ENCODE results near the gene ASXL2. TPM values are rescaled to one million over a fixed set of nuclear protein-coding genes. Genes with fewer than 3 reads are reported as not detected.
"Not testable (repeated sequence)": the region's sequence is repeated elsewhere in the genome, so short reads cannot be mapped to it uniquely, and the experiment has no call there.

ASXL2 gene
- 4.7 TPM for total RNA-seq

- DNase-seq: peak; percentile 96
Measured at GRCh38 chr2:25878361-25879132, at the start of gene ASXL2. Gene ASXL2, minus strand, starts transcription at chr2:25878487. Its CDS starts 265 bp downstream, at chr2:25878222.

DNA sequence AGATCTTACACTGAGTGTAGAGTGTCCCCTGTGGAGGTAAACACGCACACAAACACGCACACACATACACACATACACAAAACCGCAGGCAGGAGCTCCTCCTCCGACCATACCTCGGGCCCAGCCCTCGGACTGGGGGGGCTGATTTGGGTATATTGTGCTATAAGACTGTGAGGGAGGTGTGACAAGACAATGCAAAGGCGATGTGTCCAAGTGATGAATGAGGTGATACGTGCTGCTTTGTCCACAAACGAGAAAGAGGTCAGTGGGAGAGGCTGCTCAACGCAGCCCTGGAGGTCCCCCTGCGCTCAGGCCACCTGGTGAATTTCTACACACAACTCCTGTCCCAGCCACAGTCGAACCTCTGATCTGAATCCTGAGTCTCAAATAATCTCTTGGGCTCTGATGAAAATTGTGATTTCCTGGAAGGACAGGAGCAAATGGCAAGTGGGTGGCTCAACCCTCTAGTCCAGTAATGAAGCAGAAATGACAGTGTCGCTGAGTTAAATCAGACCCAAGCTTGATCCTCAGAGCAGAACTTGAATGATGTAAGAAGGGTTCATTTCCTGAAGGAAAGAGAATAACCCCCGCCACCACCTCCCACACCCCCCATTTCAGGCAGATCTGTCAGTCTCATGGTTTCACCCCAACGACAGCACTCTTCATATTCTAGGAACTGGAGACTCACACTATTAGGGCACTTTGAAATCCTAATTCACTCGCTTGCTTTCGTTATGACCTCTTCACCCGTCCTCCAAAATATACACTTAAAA, 48.9 kb upstream of the ASXL2 start:
- no peak for DNase-seq

DNA sequence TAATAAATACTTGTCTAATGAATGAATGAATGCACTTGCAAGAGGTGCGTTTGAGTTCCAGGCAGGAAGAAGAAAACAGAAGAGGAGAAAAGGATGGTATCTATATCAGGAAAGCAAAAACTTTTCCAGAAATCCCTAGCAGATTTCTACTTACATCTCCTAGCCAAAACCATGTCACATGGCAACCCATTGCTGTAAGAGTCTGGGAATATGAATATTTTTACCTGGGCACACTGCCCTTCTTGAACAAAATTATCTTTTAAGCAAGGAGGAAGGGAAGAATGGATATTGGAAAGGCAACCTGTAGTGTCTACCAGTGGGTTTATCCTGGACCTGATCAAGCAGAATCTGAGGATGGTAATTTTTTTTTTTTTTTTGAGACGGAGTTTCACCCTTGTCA, 44.2 kb upstream of the ASXL2 start:
- no peak for DNase-seq

DNA sequence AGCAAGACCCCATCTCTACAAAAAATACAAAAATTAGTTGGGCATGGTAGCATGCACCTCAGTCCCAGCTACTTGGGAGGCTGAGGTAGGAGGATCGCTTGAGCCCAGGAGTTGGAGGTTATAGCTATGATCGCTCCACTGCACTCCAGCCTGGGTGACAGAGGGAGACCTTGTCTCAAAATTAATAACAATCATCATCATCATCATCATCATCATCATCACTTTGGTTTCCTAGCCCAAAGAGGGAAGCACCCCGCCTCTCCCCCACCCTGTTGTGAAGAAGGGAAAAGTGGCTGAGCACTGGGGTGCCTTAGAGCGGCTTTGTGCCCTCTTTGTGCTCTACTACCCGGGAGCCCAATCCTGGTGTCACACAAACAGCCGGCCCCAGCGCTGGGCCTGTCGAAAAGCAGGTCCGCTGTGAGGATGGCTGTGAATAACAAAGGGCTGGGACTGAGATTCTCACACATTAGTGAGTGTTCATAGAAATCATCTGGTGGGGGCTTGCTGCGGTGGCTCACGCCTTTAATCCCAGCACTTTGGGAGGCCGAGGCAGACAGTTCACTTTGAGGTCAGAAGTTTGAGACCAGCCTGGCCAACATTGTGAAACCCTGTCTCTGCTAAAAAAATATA, 42.6 kb upstream of the ASXL2 start:
- DNase-seq: no peak

DNA sequence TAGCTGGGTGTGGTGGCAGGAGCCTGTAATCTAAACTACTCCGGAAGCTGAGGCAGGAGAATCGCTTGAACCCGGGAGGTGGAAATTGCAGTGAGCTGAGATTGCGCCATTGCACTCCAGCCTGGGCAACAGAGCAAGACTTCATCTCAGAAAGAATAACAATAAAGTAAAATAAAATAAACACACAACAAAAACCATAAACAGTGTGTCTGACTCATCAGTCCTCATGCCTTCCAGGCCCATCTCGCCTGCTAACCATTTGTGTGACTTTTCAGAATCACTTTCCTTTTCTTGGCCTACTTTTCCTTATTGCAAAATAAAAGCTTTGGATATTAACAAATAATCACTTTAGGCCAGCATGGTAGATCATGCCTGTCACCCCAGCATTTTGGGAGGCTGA, 42.0 kb upstream of the ASXL2 start:
- no peak for DNase-seq

- DNase-seq: no peak
Measured at GRCh38 chr2:25917832-25918231, 39.5 kb upstream of the ASXL2 start.

DNA sequence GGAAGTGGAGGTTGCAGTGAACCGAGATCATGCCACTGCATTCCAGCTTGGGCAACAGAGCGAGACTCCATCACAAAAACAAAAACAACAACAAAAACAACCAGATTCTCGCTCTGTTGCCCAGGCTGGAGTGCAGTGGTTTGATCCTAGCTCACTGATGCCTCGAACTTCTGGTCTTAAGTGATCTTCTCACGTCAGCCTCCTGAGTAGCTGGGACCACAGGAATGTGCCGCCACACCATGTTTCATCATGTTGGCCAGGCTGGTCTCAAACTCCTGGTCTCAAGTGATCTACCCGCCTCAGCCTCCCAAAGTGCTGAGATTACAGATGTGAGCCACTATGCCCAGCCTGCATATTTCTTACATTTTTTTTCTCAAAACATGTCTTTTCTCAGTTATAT, 39.1 kb upstream of the ASXL2 start:
- not testable (repeated sequence) for DNase-seq

DNA sequence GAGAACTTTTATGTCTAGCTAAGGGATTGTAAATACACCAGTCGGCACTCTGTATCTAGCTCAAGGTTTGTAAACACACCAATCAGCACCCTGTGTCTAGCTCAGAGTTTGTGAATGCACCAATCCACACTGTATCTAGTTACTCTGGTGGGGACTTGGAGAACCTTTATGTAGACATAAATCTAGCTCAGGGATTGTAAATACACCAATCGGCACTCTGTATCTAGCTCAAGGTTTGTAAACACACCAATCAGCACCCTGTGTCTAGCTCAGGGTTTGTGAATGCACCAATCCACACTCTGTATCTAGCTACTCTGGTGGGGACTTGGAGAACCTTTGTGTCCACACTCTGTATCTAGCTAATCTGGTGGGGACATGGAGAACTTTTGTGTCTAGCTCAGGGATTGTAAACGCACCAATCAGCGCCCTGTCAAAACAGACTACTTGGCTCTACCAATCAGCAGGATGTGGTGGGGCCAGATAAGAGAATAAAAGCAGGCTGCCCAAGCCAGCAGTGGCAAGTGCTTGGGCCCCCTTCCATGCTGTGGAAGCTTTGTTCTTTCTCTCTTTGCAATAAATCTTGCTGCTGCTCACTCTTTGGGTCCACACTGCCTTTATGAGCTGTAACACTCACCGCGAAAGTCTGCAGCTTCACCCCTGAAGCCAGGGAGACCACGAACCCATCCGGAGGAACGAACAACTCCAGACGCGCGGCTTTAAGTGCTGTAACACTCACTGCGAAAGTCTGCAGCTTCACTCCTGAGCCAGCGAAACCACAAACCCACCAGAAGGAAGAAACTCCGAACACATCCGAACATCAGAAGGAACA, 37.9 kb upstream of the ASXL2 start:
- not testable (repeated sequence) for DNase-seq

- not testable (repeated sequence) for DNase-seq
Measured at GRCh38 chr2:25915411-25915810, 37.1 kb upstream of the ASXL2 start.

GRCh38 chr2:25913696-25913973, 35.3 kb upstream of the ASXL2 start:
- not testable (repeated sequence) for DNase-seq

- no peak for DNase-seq
Measured at GRCh38 chr2:25912851-25913695, 34.8 kb upstream of the ASXL2 start.

GRCh38 chr2:25909574-25909973, 31.3 kb upstream of the ASXL2 start:
- not testable (repeated sequence) for DNase-seq

- no peak for DNase-seq
Measured at GRCh38 chr2:25905126-25905525, 26.8 kb upstream of the ASXL2 start.

- no peak for DNase-seq
Measured at GRCh38 chr2:25903216-25903776, 25.0 kb upstream of the ASXL2 start.

GRCh38 chr2:25899404-25899970, 21.2 kb upstream of the ASXL2 start:
- DNase-seq: no peak

- no peak for DNase-seq
Measured at GRCh38 chr2:25897506-25897905, 19.2 kb upstream of the ASXL2 start.

- DNase-seq: not testable (repeated sequence)
Measured at GRCh38 chr2:25896308-25896707, 18.0 kb upstream of the ASXL2 start.

- no peak for DNase-seq
Measured at GRCh38 chr2:25895610-25896009, 17.3 kb upstream of the ASXL2 start.

DNA sequence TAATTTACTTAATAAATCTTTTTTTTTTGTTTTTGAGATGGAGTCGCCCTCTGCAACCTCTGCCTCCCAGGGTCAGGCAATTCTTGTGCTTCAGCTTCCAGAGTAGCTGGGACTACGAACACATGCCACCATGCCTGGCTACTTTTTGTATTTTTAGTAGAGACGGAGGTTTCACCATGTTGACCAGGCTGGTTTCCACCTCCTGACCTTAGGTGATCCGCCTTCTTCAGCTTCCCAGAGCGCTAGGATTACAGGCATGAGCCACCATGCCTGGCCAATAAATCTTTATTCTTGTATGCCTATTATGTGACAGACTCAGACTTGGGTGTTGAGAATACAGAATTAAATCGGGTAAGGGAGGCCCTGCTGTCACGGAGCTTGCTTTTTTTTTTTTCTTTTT, 16.7 kb upstream of the ASXL2 start:
- DNase-seq: no peak

DNA sequence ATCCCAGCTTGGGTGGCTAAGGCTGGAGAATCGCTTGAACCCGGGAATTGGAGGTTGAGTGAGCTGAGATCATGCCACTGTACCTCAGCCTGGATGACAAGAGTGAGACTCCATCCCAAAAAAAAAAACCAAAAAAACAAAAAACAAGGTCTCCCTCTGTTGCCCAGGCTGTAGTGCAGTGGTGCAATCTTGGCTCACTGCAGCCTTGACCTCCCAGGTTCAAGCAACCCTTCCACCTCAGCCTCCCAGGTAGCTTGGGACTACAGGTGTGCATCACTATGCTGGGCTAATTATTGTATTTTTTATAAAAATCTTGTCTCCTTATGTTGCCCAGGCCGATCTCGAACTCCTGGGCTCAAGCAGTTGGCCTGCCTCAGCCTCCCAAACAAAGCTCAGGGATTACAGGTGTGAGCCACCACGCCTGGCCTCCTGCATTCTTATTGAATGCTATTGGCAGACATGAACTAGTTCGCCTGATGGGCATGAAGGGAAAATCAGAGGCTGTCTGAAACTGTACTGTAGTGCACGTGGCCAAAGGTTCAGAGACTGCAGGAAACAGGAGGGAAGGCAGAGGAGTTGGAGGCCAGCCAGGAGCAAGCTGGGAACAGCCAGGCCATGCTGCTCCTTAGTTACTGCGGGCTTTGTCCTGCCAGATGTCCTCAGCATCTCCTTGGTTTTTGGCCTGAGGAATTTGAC, 16.0 kb upstream of the ASXL2 start:
- DNase-seq: no peak
